Activated CD8-positive, alpha-beta T cell treated with anti-CD3 and anti-CD28 coated beads for 36 hours (primary cell): ENCODE data around the gene SH3D21. TPM values are rescaled to one million over a fixed set of nuclear protein-coding genes. Genes with fewer than 3 reads are reported as not detected.

Experiments used
- ATAC-seq: fragments of 200-7000 bp; cut with Tn5 transposase; one replicate; pipeline ENCODE4 v1.10.0; 2021; ENCODE audit warnings: mild to moderate bottlenecking, moderate library complexity
- CTCF ChIA-PET: fragments of 350-600 bp; sonication (Branson Sonifier 250); formaldehyde crosslinking; loops from one replicate; lab custom pipeline; 2021; ENCODE audit warnings: antibody characterized with exemption; lab: Charles Lee
- POLR2A ChIA-PET: fragments of 350-600 bp; sonication (Branson Sonifier 250); formaldehyde crosslinking; loops from one replicate; lab custom pipeline; 2021; ENCODE audit warnings: antibody characterized with exemption; lab: Charles Lee
- DNase-seq: peaks from one replicate; pipeline ENCODE4 v3.0.0-alpha.2; 2020
- H3K27ac Mint-ChIP-seq: one replicate; pipeline ENCODE4 v1.8.0; 2021; ENCODE audit warnings: mild to moderate bottlenecking, mixed read lengths
- H3K27me3 Mint-ChIP-seq: one replicate; pipeline ENCODE4 v1.8.0; 2021; ENCODE audit warnings: mixed read lengths
- H3K36me3 Mint-ChIP-seq: one replicate; pipeline ENCODE4 v1.8.0; 2021; ENCODE audit warnings: low read depth, mixed read lengths
- H3K4me1 Mint-ChIP-seq: one replicate; pipeline ENCODE4 v1.8.0; 2021; ENCODE audit warnings: low read depth, mixed read lengths
- H3K4me3 Mint-ChIP-seq: one replicate; pipeline ENCODE4 v1.8.0; 2021; ENCODE audit warnings: mild to moderate bottlenecking, moderate library complexity, mixed read lengths
- H3K9me3 Mint-ChIP-seq: one replicate; pipeline ENCODE4 v1.8.0; 2021; ENCODE audit warnings: mixed read lengths
- CTCF ChIP-seq: fragments of 200-600 bp; IDR thresholded peaks from one replicate; pipeline ENCODE4 v1.8.0; 2022; ENCODE audit warnings: antibody characterized with exemption, mild to moderate bottlenecking
- intact Hi-C: fragments of 100-400 bp; cut with micrococcal nuclease; formaldehyde crosslinking; loops from one replicate; pipeline ENCODE4 v1.10.0; 2022
- total RNA-seq, 2 experiments: library from RNA; stranded (reverse); gene quantifications; one replicate each; pipeline ENCODE4 v1.2.3, GENCODE V29; 2021

The SH3D21 gene
- total RNA-seq, 2 experiments from 2014 or later: 17.8 to 21.0 TPM

- Mint-ChIP-seq H3K36me3 (peaks cover 29% of the 10 kb centered on the region), H3K4me3 (peak overlapping the region; percentile 93), H3K27me3 (no peaks in the 10 kb centered on the region), H3K27ac (peak overlapping the region; percentile 92), H3K4me1 (peaks cover 32% of the 10 kb centered on the region), H3K9me3 (no peaks in the 10 kb centered on the region)
- no peak for TF ChIP-seq CTCF
- DNase-seq (peak; percentile 95), ATAC-seq (peak; percentile 97)
- POLR2A ChIA-PET: interaction anchor here (0.6 to 10.3 kb wide), 11 partner anchors 9 to 147 kb away, joined by 3 to 89 read pairs (median 4); partner anchors contain the start of genes EVA1B and THRAP3
- CTCF ChIA-PET: interaction anchor here (1.2 to 3.1 kb wide), 7 partner anchors 11 to 158 kb away, joined by 3 to 10 read pairs (median 5); partner anchors contain the start of gene TRAPPC3
- intact Hi-C loops: no loop called here
These were observed 811 bp downstream of the SH3D21 start for GRCh38 chr1:36306902-36307456.

DNA sequence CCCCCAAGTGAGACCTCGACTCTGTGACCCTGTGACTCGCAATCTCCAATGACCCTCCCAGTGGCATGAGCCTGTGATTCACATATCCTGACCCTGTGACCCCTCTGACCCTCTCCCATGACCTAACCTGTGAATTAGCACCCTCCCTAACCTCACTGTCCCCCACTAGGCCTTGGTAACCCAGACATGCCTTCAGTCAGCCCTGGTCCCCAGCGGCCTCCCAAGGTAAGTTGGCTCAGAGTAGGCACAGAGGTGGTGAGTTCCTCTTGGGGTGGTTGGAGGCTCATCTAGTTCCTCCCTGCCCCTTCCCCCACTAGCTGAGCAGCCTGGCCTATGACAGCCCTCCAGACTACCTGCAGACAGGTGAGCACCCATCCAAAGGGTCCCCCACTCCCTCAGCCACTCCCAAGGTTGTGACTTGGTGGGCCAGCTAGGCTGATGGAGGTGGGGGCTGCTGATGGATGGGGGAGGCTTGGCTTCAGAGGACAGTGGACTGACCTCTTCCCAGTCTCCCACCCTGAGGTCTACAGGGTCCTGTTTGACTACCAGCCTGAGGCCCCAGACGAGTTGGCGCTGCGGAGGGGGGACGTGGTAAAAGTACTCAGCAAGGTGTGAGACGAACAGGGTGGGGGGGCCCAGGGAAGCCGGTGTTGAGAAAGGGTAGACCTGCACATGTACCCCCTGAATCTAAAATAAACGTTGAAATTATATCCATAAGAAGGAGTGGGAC, 1.6 kb downstream of the SH3D21 start:
- no peak for TF ChIP-seq CTCF
- peaks cover 30% of the 10 kb centered on the region for H3K4me1 Mint-ChIP-seq
- no peaks in the 10 kb centered on the region for H3K9me3 Mint-ChIP-seq
- DNase-seq: no peak
- no peaks in the 10 kb centered on the region for H3K27me3 Mint-ChIP-seq
- H3K27ac Mint-ChIP-seq: peak overlapping the region; percentile 53
- intact Hi-C loops: no loop called here
- ChIA-PET CTCF (interaction anchor here (1.4 to 2.0 kb wide), 3 partner anchors 35 to 112 kb away, joined by 4 to 5 read pairs (median 5); no protein-coding TSS in a partner anchor), POLR2A (interaction anchor here (1.0 to 10.3 kb wide), 6 partner anchors 9 to 156 kb away, joined by 3 to 89 read pairs (median 4); partner anchors contain the start of gene EVA1B)
- no peak for ATAC-seq
- H3K4me3 Mint-ChIP-seq: peak overlapping the region; percentile 93
- peaks cover 26% of the 10 kb centered on the region for H3K36me3 Mint-ChIP-seq

DNA sequence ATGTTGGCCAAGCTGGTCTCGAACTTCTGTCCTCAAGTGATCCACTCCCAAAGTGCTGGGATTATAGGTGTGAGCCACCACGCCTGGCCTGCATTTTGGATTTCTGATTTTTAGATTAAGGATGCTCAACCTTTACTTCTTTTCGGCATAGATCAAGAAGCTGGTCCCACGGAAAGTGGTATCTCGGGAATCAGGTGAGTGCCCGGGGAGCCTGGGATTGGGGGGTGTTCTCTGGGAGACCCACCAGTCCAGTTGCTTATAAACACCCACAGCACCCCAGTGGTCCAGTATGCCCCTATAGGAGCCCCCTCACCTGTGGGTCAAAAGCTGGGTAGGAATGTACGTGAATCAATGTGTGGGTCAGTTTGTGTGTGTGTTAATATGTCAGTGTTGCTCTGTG, 3.2 kb downstream of the SH3D21 start:
- H3K27me3 Mint-ChIP-seq: no peaks in the 10 kb centered on the region
- intact Hi-C loops: no loop called here
- peaks cover 18% of the 10 kb centered on the region for H3K36me3 Mint-ChIP-seq
- no peaks in the 10 kb centered on the region for H3K9me3 Mint-ChIP-seq
- DNase-seq: no peak
- no peak overlapping the region for H3K27ac Mint-ChIP-seq
- no peak for TF ChIP-seq CTCF
- peaks cover 18% of the 10 kb centered on the region for H3K4me1 Mint-ChIP-seq
- POLR2A ChIA-PET: interaction anchor here (1.0 to 10.3 kb wide), 3 partner anchors 12 to 149 kb away, joined by 3 to 89 read pairs (median 5); partner anchors contain the start of genes EVA1B and STK40
- H3K4me3 Mint-ChIP-seq: no peak overlapping the region
- no peak for ATAC-seq
- CTCF ChIA-PET: interaction anchor here (0.7 to 1.9 kb wide), 5 partner anchors 9 to 160 kb away, joined by 3 to 7 read pairs (median 3); partner anchors contain the start of gene TRAPPC3

- intact Hi-C loops: no loop called here
- H3K4me1 Mint-ChIP-seq: peaks cover 27% of the 10 kb centered on the region
- ChIA-PET CTCF (interaction anchor here (1.2 to 2.5 kb wide), 2 partner anchors 23 to 48 kb away, joined by 4 to 7 read pairs; no protein-coding TSS in a partner anchor), POLR2A (interaction anchor here (1.0 to 7.9 kb wide), 2 partner anchors 13 to 86 kb away, joined by 3 to 89 read pairs; partner anchors contain the start of gene SH3D21)
- peaks cover 8% of the 10 kb centered on the region for H3K36me3 Mint-ChIP-seq
- H3K4me3 Mint-ChIP-seq: peak overlapping the region; percentile 60
- no peaks in the 10 kb centered on the region for H3K9me3 Mint-ChIP-seq
- no peak overlapping the region for H3K27ac Mint-ChIP-seq
- no peaks in the 10 kb centered on the region for H3K27me3 Mint-ChIP-seq
- TF ChIP-seq CTCF: no peak
- ATAC-seq (no peak), DNase-seq (no peak)
These were observed 14.2 kb downstream of the SH3D21 start for GRCh38 chr1:36320291-36320761.
